Measurements from ENCODE around the gene SRSF11.
A peak's percentile ranks its signal among the peaks of the same experiment; 100 is the strongest.
"Not testable (repeated sequence)": the region's sequence is repeated elsewhere in the genome, so short reads cannot be mapped to it uniquely, and the experiment has no call there.

Gene SRSF11, protein sequence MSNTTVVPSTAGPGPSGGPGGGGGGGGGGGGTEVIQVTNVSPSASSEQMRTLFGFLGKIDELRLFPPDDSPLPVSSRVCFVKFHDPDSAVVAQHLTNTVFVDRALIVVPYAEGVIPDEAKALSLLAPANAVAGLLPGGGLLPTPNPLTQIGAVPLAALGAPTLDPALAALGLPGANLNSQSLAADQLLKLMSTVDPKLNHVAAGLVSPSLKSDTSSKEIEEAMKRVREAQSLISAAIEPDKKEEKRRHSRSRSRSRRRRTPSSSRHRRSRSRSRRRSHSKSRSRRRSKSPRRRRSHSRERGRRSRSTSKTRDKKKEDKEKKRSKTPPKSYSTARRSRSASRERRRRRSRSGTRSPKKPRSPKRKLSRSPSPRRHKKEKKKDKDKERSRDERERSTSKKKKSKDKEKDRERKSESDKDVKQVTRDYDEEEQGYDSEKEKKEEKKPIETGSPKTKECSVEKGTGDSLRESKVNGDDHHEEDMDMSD

GRCh38 chr1:70221238-70222121, at the start of gene SRSF11:
Gene SRSF11 (plus strand): TSS chr1:70221380. CDS start chr1:70221637, 257 bp downstream.
- peak; percentile 87 for DNase-seq

- DNase-seq, result no peak
These were observed 49.7 kb upstream of the SRSF11 start for GRCh38 chr1:70171512-70171911.

DNA sequence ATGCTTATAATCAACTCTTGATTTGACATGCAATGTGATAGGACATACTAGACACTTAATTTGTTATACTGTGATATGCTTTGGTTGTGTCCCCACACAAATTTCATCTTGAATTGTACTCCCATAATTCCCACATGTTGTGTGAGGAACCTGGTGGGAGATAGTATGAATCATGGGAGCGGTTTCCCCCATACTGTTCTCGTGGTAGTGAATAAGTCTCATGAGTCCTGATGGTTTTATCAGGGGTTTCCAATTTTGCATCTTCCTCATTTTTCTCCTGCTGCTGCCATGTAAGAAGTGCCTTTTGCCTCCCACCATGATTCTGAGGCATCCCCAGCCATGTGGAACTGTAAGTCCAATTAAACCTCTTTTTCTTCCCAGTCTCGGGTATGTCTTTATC, 36.0 kb upstream of the SRSF11 start:
- DNase-seq, result not testable (repeated sequence)

GRCh38 chr1:70188522-70188921, 32.7 kb upstream of the SRSF11 start:
- no peak for DNase-seq

DNA sequence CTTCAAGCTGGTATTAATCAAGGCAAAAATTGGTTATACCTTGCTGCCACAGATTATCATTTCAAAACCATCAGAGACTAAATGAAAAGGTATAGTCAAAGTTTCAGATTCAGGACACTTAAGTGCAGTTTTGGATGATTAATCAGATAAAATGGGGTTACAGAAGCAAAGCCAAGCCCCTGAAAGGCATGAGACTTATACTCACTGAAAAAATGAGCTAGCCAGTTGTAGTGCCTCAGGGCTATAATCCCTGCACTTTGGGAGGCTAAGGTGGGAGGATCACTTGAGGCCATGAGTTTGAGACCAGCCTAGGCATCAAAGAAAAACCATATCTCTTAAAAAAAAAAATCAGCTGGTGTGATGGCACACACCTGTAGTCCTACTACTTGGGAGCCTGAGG, 31.0 kb upstream of the SRSF11 start:
- no peak for DNase-seq

DNA sequence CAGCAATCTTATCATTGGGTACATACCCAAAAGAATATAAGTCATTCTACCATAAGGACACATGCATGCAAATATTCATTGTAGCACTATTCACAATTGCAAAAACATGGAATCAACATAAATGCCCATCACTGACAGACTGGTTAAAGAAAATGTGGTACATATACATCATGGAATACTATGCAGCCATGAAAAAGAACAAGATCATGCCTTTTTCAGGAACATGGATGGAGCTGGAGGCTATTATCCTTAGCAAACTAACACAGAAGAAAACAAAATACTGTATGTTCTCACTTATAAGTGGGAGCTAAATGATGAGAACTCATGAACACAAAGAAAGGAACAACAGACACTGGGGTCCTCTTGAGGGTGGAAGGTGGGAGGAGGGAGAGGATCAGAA, 28.7 kb upstream of the SRSF11 start:
- DNase-seq, result not testable (repeated sequence)

- no peak for DNase-seq
These were observed 26.6 kb upstream of the SRSF11 start for GRCh38 chr1:70194601-70195000.

- DNase-seq, result no peak
These were observed 25.8 kb upstream of the SRSF11 start for GRCh38 chr1:70195342-70195741.

DNA sequence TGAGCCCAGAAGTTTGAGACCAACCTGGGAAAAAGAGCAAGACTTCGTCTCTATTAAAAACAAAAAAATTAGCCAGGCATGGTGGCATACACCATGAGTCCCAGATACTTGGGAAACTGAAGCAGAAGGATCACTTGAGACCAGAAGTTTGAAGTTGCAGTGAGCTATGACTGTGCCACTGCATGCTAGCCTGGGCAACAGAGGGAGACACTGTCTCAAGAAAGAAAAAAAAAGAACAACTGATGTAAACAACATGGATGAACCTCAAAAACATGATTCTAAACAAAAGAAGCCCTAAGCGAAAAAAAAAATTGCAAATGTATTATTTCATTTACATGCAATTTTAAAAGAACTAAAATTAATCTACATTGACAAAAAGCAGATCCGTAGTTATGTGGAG, 24.8 kb upstream of the SRSF11 start:
- DNase-seq, result no peak

DNA sequence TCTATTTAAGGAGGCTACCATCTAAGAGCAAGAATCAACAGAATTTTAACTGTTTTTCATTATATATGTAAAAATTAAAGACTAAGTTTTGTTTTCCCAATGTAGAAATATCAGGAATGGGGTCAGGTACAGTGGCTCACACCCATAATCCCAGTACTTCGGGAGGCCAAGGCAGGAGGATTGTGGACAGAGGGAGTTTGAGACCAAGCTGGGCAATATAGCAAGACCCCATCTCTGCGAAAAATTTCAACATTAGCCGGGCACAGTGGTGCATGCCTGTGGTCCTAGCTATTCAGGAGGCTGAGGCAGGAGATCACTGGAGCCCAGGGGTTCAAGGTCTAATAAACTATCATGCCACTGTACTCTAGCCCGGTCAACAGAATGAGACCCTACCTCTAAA, 21.1 kb upstream of the SRSF11 start:
- DNase-seq, result no peak

GRCh38 chr1:70202173-70202758, 18.9 kb upstream of the SRSF11 start:
- no peak for DNase-seq

DNA sequence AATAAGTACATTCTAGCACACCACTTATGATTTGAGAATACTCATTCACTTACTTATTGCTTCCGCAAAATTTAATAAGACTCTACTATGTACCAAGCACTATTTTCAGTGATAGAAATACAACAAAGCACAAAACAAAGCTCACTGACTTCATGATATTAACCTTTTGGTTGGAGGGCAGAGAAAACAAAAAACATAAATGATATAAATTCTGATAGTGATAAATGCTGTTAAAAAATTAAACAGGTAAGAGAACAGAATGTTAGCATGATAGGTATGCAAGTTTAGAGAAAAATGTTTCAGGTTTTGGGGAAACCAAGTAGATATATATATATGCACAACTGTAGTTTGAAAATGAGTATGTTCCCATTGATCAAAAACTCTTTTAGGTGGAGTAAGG, 17.0 kb upstream of the SRSF11 start:
- DNase-seq, result no peak

- no peak for DNase-seq
These were observed 16.6 kb upstream of the SRSF11 start for GRCh38 chr1:70204600-70204999.

GRCh38 chr1:70205071-70205433, 16.1 kb upstream of the SRSF11 start:
- no peak for DNase-seq

- DNase-seq, result peak; percentile 77
These were observed 15.6 kb upstream of the SRSF11 start, which contains the start of gene LRRC40 for GRCh38 chr1:70205434-70206118. Gene LRRC40 (minus strand): TSS chr1:70205579. CDS start chr1:70205540, 39 bp downstream.

GRCh38 chr1:70206833-70207232, 14.3 kb upstream of the SRSF11 start:
- not testable (repeated sequence) for DNase-seq

- DNase-seq, result no peak
These were observed 13.7 kb upstream of the SRSF11 start for GRCh38 chr1:70207492-70207891.

DNA sequence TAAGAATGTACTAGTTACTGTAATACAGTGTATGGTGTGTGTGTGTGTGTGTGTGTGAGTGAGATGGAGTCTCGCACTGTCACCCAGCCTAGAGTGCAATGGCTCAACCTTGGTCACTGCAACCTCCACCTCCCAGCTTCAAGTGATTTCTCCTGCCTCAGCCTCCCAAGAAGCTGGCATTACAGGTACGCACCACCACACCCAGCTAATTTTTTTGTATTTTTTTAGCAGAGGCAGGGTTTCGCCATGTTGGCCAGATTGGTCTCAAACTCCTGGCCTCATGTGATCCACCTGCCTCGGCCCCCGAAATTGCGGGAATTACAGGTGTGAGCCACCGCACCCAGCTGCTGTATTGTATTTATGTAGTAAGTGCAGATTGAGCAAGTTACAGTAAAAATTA, 12.9 kb upstream of the SRSF11 start:
- DNase-seq, result no peak

DNA sequence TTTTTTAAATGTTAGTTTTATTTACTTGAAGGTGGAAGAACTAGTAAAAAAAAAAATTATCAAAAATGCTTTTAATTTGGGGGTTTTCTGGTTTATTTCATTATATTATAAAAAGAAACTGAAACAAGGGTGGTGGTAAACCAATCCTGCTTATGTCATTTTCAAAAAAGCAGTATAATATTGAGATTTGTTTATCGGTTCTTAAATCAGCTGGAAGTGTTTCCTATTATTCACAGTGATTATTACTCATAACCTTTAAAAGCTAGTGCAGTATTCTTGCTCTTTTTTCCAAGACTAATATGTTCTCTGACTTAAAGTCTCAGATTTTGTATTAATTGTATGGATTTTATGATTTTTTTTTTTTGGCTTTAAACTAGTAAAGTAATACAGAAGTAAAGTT, 10.4 kb upstream of the SRSF11 start:
- no peak for DNase-seq

GRCh38 chr1:70211541-70211940, 9.6 kb upstream of the SRSF11 start:
- no peak for DNase-seq

DNA sequence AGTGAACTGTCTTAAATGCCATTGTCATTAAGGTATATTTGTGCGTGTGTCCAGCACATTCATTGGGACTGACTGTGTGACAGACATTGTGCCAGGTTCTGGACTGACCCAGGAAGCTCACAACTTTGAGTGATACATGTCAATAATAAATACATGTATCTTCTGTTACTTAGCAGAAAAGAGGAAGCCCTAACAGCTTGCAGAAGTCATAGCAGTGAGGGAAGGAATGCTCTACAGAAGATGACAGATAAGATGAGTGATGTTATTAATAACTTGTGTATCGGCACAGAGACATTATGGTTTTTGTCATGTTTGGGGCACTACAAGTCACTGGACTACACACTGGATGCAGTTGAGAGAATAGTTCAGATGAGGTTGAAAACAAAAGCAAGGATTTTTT, 1.2 kb upstream of the SRSF11 start:
- DNase-seq, result no peak

- DNase-seq, result no peak
These were observed 503 bp upstream of the SRSF11 start for GRCh38 chr1:70220517-70221237.

All from NCI-H1092 treated with DMSO at 0.1 percent for 48 hours (cell line).